DND-41 (cell line): Measurements from ENCODE around the gene TRIM9.

Experiments used
- EZH2 ChIP-seq: IDR thresholded peaks from 3 replicates; pipeline ENCODE4 v1.6.1; 2012; ENCODE audit warnings: borderline replicate concordance, low read depth, mild to moderate bottlenecking, moderate library complexity, low read length, inconsistent platforms; ENCODE audit not compliant: severe bottlenecking
- TF ChIP-seq, protein P1 (sequence below): IDR thresholded peaks from 2 replicates; pipeline ENCODE4 v1.5.1; 2012; ENCODE audit warnings: borderline replicate concordance, low read length, moderate library complexity, mild to moderate bottlenecking; ENCODE audit not compliant: poor library complexity, severe bottlenecking; ENCODE audit errors: extremely low read depth

GRCh38 chr14:51022769-51023168 is 72.1 kb downstream of the TRIM9 start:
- TF ChIP-seq, protein P1, sequence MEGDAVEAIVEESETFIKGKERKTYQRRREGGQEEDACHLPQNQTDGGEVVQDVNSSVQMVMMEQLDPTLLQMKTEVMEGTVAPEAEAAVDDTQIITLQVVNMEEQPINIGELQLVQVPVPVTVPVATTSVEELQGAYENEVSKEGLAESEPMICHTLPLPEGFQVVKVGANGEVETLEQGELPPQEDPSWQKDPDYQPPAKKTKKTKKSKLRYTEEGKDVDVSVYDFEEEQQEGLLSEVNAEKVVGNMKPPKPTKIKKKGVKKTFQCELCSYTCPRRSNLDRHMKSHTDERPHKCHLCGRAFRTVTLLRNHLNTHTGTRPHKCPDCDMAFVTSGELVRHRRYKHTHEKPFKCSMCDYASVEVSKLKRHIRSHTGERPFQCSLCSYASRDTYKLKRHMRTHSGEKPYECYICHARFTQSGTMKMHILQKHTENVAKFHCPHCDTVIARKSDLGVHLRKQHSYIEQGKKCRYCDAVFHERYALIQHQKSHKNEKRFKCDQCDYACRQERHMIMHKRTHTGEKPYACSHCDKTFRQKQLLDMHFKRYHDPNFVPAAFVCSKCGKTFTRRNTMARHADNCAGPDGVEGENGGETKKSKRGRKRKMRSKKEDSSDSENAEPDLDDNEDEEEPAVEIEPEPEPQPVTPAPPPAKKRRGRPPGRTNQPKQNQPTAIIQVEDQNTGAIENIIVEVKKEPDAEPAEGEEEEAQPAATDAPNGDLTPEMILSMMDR = no peak
- no peak for TF ChIP-seq EZH2
